HG03460 (cell line): Measurements from ENCODE around the gene NKAIN2.
"Not testable (repeated sequence)": the region's sequence is repeated elsewhere in the genome, so short reads cannot be mapped to it uniquely, and the experiment has no call there.

Experiments used
- ATAC-seq: cut with Tn5 transposase; IDR thresholded peaks from one replicate; pipeline ENCODE4 v1.9.1; 2021; ENCODE audit not compliant: unreplicated experiment

The NKAIN2 gene

GRCh38 chr6:124412657-124413056, 609.0 kb downstream of the NKAIN2 start:
- not testable (repeated sequence) for ATAC-seq

- ATAC-seq = no peak
Measured at GRCh38 chr6:124420116-124420840, 616.6 kb downstream of the NKAIN2 start.

GRCh38 chr6:124423621-124424020, 620.0 kb downstream of the NKAIN2 start:
- ATAC-seq = no peak

- no peak for ATAC-seq
Measured at GRCh38 chr6:124430740-124431318, 627.2 kb downstream of the NKAIN2 start.

- no peak for ATAC-seq
Measured at GRCh38 chr6:124432620-124433019, 629.0 kb downstream of the NKAIN2 start.

GRCh38 chr6:124433387-124434160, 629.9 kb downstream of the NKAIN2 start:
- ATAC-seq = no peak

GRCh38 chr6:124434421-124434820, 630.8 kb downstream of the NKAIN2 start:
- no peak for ATAC-seq

GRCh38 chr6:124436803-124437202, 633.1 kb downstream of the NKAIN2 start:
- no peak for ATAC-seq

- no peak for ATAC-seq
Measured at GRCh38 chr6:124438546-124439065, 634.9 kb downstream of the NKAIN2 start.

GRCh38 chr6:124441450-124441849, 637.8 kb downstream of the NKAIN2 start:
- no peak for ATAC-seq

GRCh38 chr6:124443541-124443940, 639.9 kb downstream of the NKAIN2 start:
- no peak for ATAC-seq

- ATAC-seq = no peak
Measured at GRCh38 chr6:124445581-124445980, 641.9 kb downstream of the NKAIN2 start.

- no peak for ATAC-seq
Measured at GRCh38 chr6:124446961-124447360, 643.3 kb downstream of the NKAIN2 start.

GRCh38 chr6:124459268-124459667, 655.6 kb downstream of the NKAIN2 start:
- no peak for ATAC-seq

GRCh38 chr6:124462750-124463149, 659.1 kb downstream of the NKAIN2 start:
- ATAC-seq = no peak

GRCh38 chr6:124463271-124463670, 659.6 kb downstream of the NKAIN2 start:
- ATAC-seq = no peak

GRCh38 chr6:124464600-124464999, 660.9 kb downstream of the NKAIN2 start:
- ATAC-seq = not testable (repeated sequence)

GRCh38 chr6:124466949-124467348, 663.3 kb downstream of the NKAIN2 start:
- no peak for ATAC-seq

- no peak for ATAC-seq
Measured at GRCh38 chr6:124467366-124467765, 663.7 kb downstream of the NKAIN2 start.

GRCh38 chr6:124470803-124471202, 667.1 kb downstream of the NKAIN2 start:
- ATAC-seq = no peak

GRCh38 chr6:124475176-124475575, 671.5 kb downstream of the NKAIN2 start:
- ATAC-seq = no peak

GRCh38 chr6:124478906-124479305, 675.2 kb downstream of the NKAIN2 start:
- no peak for ATAC-seq
